Lower lobe of right lung (tissue), 2 donors: Measurements from ENCODE around the gene SLC30A3. TPM values are rescaled to one million over a fixed set of nuclear protein-coding genes. Genes with fewer than 3 reads are reported as not detected.

Experiments
- ATAC-seq, 2 donors: fragments of 200-7000 bp; cut with Tn5 transposase; one replicate each; pipeline ENCODE4 v1.9.1; 2020 to 2022; ENCODE audit warnings: mild to moderate bottlenecking in 2 of 2, moderate library complexity in 2 of 2
- DNase-seq: peaks from one replicate; pipeline ENCODE4 v3.0.0-alpha.2; 2020
- H3K27ac ChIP-seq: fragments of 200-600 bp; one replicate; pipeline ENCODE4 v1.8.0; 2022
- H3K27me3 ChIP-seq: fragments of 200-600 bp; one replicate; pipeline ENCODE4 v1.8.0; 2022; ENCODE audit warnings: low read depth
- H3K36me3 ChIP-seq: fragments of 200-600 bp; one replicate; pipeline ENCODE4 v1.8.0; 2022; ENCODE audit warnings: mild to moderate bottlenecking
- H3K4me1 ChIP-seq: fragments of 200-600 bp; one replicate; pipeline ENCODE4 v1.8.0; 2022
- H3K4me3 ChIP-seq: fragments of 200-600 bp; one replicate; pipeline ENCODE4 v1.8.0; 2022; ENCODE audit warnings: mild to moderate bottlenecking
- H3K9me3 ChIP-seq: fragments of 200-600 bp; one replicate; pipeline ENCODE4 v1.8.0; 2022
- CTCF ChIP-seq: fragments of 200-600 bp; IDR thresholded peaks from one replicate; pipeline ENCODE4 v1.8.0; 2022; ENCODE audit warnings: antibody characterized with exemption, mild to moderate bottlenecking
- intact Hi-C: fragments of 100-400 bp; cut with DNase I; formaldehyde crosslinking; loops from one replicate; pipeline ENCODE4 v1.11.0; 2022
- total RNA-seq: library from RNA; stranded (reverse); fragmentation: NEBNext Ultra II Directional; extraction: Animal tissue kit (Norgen Biotek cat#: 25700); gene quantifications from one replicate; pipeline ENCODE4 v1.2.1, GENCODE V29; 2021
- donor health status: DM: no; HTN: yes; CAD: no; lungs with severe emphysema.

Gene SLC30A3
- total RNA-seq, 1 donor from 2014 or later: 0.80 TPM

- intact Hi-C loops: no loop called here
- H3K36me3 ChIP-seq: no peaks in the 10 kb centered on the region
- ATAC-seq (peak; percentile 56 to 61), DNase-seq (no peak)
- H3K27ac ChIP-seq: no peak overlapping the region
- peak overlapping the region; percentile 40 for H3K4me3 ChIP-seq
- H3K9me3 ChIP-seq: no peaks in the 10 kb centered on the region
- peaks cover 83% of the 10 kb centered on the region for H3K27me3 ChIP-seq
- no peak for TF ChIP-seq CTCF
- H3K4me1 ChIP-seq: peaks cover 32% of the 10 kb centered on the region
Observed at GRCh38 chr2:27264253-27264752, 1.5 kb upstream of the SLC30A3 start.

- Histone ChIP-seq H3K36me3 (no peaks in the 10 kb centered on the region), H3K4me3 (peak overlapping the region; percentile 58), H3K4me1 (peaks cover 32% of the 10 kb centered on the region), H3K27ac (no peak overlapping the region), H3K27me3 (peaks cover 85% of the 10 kb centered on the region), H3K9me3 (no peaks in the 10 kb centered on the region)
- no peak for ATAC-seq
- no peak for TF ChIP-seq CTCF
- DNase-seq: no peak
- intact Hi-C loops: no loop called here
Observed at GRCh38 chr2:27263287-27264252, 723 bp upstream of the SLC30A3 start.

GRCh38 chr2:27261926-27262298 is 935 bp downstream of the SLC30A3 start:
- intact Hi-C loops: no loop called here
- Histone ChIP-seq H3K27me3 (peaks cover 98% of the 10 kb centered on the region), H3K4me1 (peaks cover 32% of the 10 kb centered on the region), H3K36me3 (no peaks in the 10 kb centered on the region), H3K4me3 (peak overlapping the region; percentile 58), H3K9me3 (no peaks in the 10 kb centered on the region), H3K27ac (no peak overlapping the region)
- no peak for DNase-seq
- ATAC-seq: no peak
- TF ChIP-seq CTCF: no peak

GRCh38 chr2:27261241-27261925 is 1.5 kb downstream of the SLC30A3 start:
- H3K36me3 ChIP-seq: no peaks in the 10 kb centered on the region
- H3K4me1 ChIP-seq: peaks cover 32% of the 10 kb centered on the region
- H3K9me3 ChIP-seq: no peaks in the 10 kb centered on the region
- intact Hi-C loops: no loop called here
- peaks cover 98% of the 10 kb centered on the region for H3K27me3 ChIP-seq
- DNase-seq: no peak
- no peak for ATAC-seq
- H3K4me3 ChIP-seq: peak overlapping the region; percentile 58
- H3K27ac ChIP-seq: no peak overlapping the region
- no peak for TF ChIP-seq CTCF

- no peak for TF ChIP-seq CTCF
- H3K27ac ChIP-seq: no peak overlapping the region
- peaks cover 68% of the 10 kb centered on the region for H3K27me3 ChIP-seq
- no peaks in the 10 kb centered on the region for H3K9me3 ChIP-seq
- peaks cover 8% of the 10 kb centered on the region for H3K4me1 ChIP-seq
- ATAC-seq (no peak), DNase-seq (no peak)
- H3K4me3 ChIP-seq: no peak overlapping the region
- intact Hi-C loops: no loop called here
- H3K36me3 ChIP-seq: no peaks in the 10 kb centered on the region
Observed at GRCh38 chr2:27258051-27258450, 4.8 kb downstream of the SLC30A3 start.
